Lower leg skin (tissue), 3 donors: ENCODE data around the gene PPP1R14C.

Source experiments
- POLR2A ChIP-seq, 2 donors: fragments of 450-650 bp; IDR thresholded peaks; one replicate each; pipeline ENCODE4 v1.6.1; 2016 to 2017; ENCODE audit warnings: antibody characterized with exemption in 2 of 2, mild to moderate bottlenecking in 1 of 2, moderate library complexity in 1 of 2
- TF ChIP-seq, protein P1 (sequence below), 3 donors: fragments of 450-650 bp; IDR thresholded peaks; one replicate each; pipeline ENCODE4 v1.5.1; 2016; ENCODE audit warnings: antibody characterized with exemption in 3 of 3, mild to moderate bottlenecking in 3 of 3, moderate library complexity in 2 of 3

- TF ChIP-seq, protein P1, sequence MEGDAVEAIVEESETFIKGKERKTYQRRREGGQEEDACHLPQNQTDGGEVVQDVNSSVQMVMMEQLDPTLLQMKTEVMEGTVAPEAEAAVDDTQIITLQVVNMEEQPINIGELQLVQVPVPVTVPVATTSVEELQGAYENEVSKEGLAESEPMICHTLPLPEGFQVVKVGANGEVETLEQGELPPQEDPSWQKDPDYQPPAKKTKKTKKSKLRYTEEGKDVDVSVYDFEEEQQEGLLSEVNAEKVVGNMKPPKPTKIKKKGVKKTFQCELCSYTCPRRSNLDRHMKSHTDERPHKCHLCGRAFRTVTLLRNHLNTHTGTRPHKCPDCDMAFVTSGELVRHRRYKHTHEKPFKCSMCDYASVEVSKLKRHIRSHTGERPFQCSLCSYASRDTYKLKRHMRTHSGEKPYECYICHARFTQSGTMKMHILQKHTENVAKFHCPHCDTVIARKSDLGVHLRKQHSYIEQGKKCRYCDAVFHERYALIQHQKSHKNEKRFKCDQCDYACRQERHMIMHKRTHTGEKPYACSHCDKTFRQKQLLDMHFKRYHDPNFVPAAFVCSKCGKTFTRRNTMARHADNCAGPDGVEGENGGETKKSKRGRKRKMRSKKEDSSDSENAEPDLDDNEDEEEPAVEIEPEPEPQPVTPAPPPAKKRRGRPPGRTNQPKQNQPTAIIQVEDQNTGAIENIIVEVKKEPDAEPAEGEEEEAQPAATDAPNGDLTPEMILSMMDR (IDR thresholded peaks at IDR 0.05), result no peak
- no peak for TF ChIP-seq POLR2A (IDR thresholded peaks at IDR 0.05)
These were observed 51.4 kb downstream of the PPP1R14C start for GRCh38 chr6:150194195-150194594.
